GM18502 (cell line): ENCODE results near the gene SARM1.
A peak's percentile ranks its signal among the peaks of the same experiment; 100 is the strongest.

Experiments used
- ATAC-seq: cut with Tn5 transposase; IDR thresholded peaks from one replicate; pipeline ENCODE4 v1.9.1; 2021; ENCODE audit warnings: mild to moderate bottlenecking; ENCODE audit not compliant: unreplicated experiment, poor library complexity

SARM1 gene

GRCh38 chr17:28340374-28340773 is 31.1 kb upstream of the SARM1 start:
- no peak for ATAC-seq

GRCh38 chr17:28341516-28341915 is 30.0 kb upstream of the SARM1 start:
- ATAC-seq: no peak

GRCh38 chr17:28342313-28342712 is 29.2 kb upstream of the SARM1 start:
- ATAC-seq: no peak

- ATAC-seq: no peak
These were observed 28.0 kb upstream of the SARM1 start for GRCh38 chr17:28343491-28343932.

- no peak for ATAC-seq
These were observed 27.5 kb upstream of the SARM1 start for GRCh38 chr17:28344011-28344410.

- ATAC-seq: no peak
These were observed 27.0 kb upstream of the SARM1 start for GRCh38 chr17:28344435-28344901.

- ATAC-seq: no peak
These were observed 25.9 kb upstream of the SARM1 start for GRCh38 chr17:28345419-28346198.

- ATAC-seq: no peak
These were observed 25.3 kb upstream of the SARM1 start for GRCh38 chr17:28346199-28346580.

- ATAC-seq: no peak
These were observed 24.7 kb upstream of the SARM1 start for GRCh38 chr17:28346746-28347246.

GRCh38 chr17:28347261-28347891 is 24.1 kb upstream of the SARM1 start:
- ATAC-seq: no peak

GRCh38 chr17:28348979-28349378 is 22.5 kb upstream of the SARM1 start:
- ATAC-seq: no peak

- no peak for ATAC-seq
These were observed 21.2 kb upstream of the SARM1 start for GRCh38 chr17:28350271-28350670.

GRCh38 chr17:28357061-28357900 is 14.2 kb upstream of the SARM1 start, which contains the start of gene POLDIP2:
Gene POLDIP2 (minus strand): TSS chr17:28357527. CDS start chr17:28357448, 79 bp downstream.
- peak; percentile 94 for ATAC-seq

GRCh38 chr17:28357901-28358197 is 13.6 kb upstream of the SARM1 start:
- no peak for ATAC-seq

- ATAC-seq: no peak
These were observed 8.3 kb upstream of the SARM1 start for GRCh38 chr17:28363186-28363585.

GRCh38 chr17:28363776-28364650 is 7.5 kb upstream of the SARM1 start:
- ATAC-seq: no peak

GRCh38 chr17:28364665-28365363 is 6.7 kb upstream of the SARM1 start, which contains the start of gene SEBOX:
Gene SEBOX (minus strand): TSS chr17:28365199. CDS start chr17:28365151, 48 bp downstream.
- ATAC-seq: no peak

GRCh38 chr17:28365487-28365886 is 6.0 kb upstream of the SARM1 start:
- ATAC-seq: no peak

GRCh38 chr17:28366605-28367004 is 4.9 kb upstream of the SARM1 start:
- ATAC-seq: no peak
